HG03378 (cell line): ENCODE data around the gene DROSHA.
"Not testable (repeated sequence)": the region's sequence is repeated elsewhere in the genome, so short reads cannot be mapped to it uniquely, and the experiment has no call there.

Experiments
- ATAC-seq: cut with Tn5 transposase; IDR thresholded peaks from one replicate; pipeline ENCODE4 v1.9.1; 2021; ENCODE audit warnings: mild to moderate bottlenecking, moderate library complexity; ENCODE audit not compliant: unreplicated experiment

Gene DROSHA

DNA sequence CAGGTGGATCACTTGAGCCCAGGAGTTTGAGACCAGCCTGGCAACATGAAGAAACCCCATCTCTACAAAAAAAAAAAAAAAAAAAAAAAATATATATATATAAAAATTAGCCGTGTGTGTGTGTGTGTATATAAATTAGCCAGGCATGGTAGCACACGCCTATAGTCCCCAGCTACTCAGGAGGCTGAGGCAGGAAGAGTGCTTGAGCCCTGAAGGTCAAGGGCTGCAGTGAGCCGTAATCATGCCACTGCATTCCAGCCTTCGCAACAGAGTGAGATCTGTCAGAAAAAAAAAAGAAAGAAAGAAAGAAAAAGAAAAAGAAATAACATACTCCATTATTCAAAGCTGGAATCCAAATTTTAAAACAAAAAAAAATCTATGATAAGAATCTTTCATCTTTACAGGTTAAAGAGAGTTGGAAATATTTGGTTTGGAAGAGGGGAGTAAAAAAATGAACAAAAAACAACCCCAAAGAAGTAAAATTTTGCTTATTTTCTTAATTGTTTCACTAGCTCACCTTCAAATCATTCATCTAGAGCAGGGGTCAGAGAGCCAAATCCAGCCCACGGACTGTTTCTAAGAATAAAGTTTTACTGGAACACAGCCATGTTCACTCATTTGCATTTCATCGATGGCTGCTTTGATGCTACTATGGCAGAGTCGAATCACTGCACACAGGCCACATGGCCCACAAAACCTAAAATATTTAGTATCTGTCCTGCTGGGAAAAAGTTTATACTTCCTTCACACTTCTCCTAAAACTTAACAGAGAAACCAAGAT, 109.9 kb downstream of the DROSHA start:
- no peak for ATAC-seq

DNA sequence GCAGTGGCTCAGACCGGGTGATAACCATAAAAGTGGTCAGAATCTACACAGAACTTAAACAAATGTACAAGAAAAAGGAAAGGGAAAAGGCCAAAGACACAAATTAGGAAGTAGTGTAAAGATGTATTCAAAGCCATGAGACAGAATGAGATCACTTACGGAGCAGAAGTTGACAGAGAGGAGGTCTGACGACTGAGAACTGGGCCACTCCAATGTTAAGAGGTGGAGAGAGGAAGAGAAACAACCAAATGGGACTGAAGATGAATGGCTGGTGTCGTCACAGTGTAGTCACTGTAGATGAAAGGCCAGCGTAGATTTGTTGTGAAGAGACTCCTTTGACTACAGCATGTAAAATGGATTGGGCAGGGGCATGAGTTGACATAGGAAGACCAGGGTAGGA, 114.4 kb downstream of the DROSHA start:
- ATAC-seq = no peak

DNA sequence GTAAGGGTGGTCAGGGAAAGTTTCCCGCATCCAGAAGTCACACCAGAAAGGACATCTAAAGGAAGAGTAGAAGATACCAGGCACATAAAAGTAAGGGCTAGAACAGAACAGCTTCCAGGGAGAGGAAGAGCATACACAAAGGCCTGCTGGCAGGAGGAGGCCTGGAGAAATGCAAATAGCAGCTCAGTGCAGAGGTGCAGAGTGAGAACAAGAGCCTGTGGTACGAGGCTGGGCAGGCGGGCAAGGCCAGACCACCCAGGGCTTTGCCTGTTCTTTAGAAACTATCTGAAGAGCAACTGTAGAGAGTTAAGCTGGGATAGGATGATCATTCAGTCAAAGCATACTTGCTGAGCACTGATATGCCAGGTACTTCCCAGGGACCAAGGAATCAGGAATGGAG, 115.3 kb downstream of the DROSHA start:
- no peak for ATAC-seq

GRCh38 chr5:31415960-31416359, 115.9 kb downstream of the DROSHA start:
- ATAC-seq = no peak

DNA sequence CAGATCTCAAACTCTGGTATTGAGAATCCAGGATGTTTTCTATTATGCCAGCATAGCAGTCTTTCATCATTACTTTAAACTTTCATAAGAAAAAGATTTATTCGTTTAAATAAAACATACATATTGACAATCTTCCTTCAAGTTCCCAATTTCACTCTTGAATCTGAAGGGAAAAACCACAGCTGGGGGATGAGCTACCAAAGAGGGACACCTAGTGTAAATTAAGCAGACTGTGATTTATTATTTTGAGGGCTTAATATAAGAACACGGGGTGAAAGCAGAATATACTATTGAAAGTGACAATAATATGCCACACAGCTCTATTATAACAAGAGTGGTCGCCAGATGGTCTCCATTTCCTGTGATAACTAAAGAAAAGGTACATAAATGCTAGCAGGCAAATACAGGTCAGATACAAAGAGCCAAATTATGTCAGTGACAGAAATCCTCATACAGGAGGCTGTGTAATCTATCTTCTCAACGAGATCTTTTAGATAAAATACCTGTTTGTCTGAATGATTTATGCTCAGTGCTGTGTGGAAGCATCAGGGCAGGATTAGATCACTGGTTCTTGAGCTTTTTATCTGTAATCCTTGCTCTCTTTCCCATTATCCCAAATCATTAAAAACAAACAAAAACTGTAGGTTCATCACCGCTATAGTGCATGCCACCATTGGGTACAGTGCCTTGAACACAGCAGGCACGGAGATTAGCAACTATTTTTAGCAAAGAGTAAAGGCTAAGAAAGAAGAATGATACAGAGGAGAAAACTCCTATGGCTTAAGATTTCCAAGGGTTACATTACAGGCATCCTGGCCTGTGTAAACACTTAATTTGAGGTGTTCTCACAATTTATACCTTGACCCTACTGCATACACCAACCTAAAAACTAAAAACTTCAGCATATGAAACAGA, 116.6 kb downstream of the DROSHA start:
- ATAC-seq = no peak

- ATAC-seq = no peak
Observed at GRCh38 chr5:31413030-31413812, 118.7 kb downstream of the DROSHA start.

- no peak for ATAC-seq
Observed at GRCh38 chr5:31412324-31412723, 119.6 kb downstream of the DROSHA start.

GRCh38 chr5:31410089-31410488, 121.8 kb downstream of the DROSHA start:
- no peak for ATAC-seq

- no peak for ATAC-seq
Observed at GRCh38 chr5:31408814-31409213, 123.1 kb downstream of the DROSHA start.

- ATAC-seq = no peak
Observed at GRCh38 chr5:31407921-31408693, 123.8 kb downstream of the DROSHA start.

GRCh38 chr5:31404325-31404724, 127.6 kb downstream of the DROSHA start:
- no peak for ATAC-seq

- no peak for ATAC-seq
Observed at GRCh38 chr5:31401691-31402090, 130.2 kb downstream of the DROSHA start.

DNA sequence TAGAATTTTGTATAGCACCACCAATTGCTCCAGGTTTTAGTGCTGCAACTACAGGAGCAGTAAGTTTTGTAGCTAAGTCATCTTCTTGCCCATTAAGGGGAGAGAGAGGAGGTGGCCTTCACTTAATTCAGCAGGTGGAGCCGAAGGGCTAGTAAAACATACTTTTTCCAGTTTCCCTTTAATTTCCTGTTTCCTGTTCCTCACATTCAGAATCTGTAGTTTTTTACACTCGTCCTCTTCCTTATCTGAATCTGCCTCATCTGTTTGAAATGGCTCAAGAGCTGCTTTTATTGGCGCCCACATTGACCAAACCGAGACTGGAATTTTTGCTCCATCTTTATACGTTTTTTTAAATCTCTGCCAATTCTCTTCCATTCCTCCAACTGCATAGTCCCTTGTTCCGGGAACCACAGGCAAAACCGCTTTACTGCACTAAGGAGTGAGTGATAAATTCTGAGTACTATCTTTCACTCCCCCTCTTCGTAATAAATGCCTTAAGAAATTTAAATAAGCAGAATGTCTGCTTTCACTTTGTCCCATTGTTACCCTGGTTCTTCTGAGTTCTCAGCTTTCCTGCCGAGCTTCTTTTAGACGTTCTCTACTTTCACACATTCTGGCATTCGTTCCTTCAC, 133.9 kb downstream of the DROSHA start:
- no peak for ATAC-seq

DNA sequence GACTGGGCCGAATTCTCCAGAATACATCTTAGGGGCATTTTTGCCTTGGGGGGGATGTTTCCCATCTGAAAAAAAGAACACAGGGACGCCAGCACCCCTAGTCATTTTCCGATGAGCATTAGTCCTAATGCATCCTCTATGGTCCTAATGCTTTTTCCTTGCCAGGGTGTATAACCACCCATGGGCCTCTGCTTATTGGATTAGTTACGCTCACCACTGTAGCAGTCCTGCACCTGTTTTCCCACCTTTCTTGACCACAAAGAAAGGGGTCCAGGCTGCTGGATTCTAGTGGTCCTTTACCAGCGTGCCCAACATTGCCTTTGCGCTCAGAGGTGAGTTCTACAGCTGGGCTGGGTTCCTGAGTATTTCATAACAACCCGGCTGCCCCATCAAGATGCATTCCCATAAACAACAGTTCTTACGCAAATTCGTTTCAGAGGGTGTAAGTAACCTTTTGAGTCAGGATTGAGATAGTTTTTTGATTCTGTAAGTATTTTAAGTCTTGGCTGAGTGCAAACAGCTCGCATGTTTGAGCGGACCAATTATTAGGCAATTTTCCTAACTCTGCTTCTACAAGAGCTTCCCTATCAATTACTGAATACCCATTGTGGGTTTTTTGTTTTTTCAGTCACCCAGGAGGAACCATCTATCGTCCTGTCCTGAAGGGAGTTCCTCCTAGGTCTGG, 135.1 kb downstream of the DROSHA start:
- ATAC-seq = no peak

DNA sequence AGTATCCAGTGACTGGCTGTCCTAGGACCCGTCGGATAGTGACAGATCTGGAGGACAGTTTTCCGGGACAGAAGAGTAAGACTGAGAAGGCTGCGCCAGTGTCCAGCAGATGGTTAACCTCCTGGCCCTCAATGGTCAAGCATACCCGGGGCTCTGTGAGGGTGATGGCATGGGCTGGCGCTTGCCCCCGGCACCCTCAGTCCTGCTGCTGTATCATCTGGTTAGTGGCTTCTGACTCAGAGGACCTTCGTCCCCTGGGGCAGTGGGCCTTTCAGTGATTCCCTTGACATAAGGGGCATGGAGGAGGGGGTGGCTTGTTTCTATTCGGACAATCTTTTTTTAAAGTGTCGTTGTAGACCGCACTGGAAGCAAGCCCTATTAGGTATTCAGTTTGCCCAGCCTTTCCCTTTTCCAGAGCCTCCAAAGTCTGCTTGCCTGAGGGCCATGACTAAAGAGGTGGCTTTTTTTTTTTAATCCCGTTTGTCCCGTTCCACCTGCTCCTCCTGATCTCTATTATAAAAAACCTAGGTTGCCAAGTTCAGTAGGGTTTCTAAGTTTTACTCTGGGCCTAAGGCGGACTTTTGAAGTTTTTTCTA, 136.3 kb downstream of the DROSHA start:
- ATAC-seq = not testable (repeated sequence)

DNA sequence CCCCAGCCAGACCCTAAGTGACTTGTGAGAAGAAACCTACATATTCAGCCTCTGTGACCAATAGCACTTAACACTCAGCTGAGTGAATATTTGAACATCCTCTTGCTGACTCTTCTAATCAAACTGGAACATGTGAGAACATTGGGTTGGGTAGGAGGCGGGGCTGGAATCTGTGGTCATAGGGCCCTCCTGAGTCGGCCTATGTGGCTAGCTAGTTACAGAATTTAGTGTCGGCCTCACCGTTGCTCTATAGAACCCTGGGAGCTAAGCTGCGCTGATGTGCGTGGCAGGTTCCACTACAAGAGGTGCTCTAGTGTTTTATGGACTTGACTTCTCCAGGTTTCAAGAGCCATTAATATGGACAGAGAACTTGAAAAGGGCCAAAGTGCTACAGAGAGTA, 138.8 kb downstream of the DROSHA start:
- ATAC-seq = no peak

DNA sequence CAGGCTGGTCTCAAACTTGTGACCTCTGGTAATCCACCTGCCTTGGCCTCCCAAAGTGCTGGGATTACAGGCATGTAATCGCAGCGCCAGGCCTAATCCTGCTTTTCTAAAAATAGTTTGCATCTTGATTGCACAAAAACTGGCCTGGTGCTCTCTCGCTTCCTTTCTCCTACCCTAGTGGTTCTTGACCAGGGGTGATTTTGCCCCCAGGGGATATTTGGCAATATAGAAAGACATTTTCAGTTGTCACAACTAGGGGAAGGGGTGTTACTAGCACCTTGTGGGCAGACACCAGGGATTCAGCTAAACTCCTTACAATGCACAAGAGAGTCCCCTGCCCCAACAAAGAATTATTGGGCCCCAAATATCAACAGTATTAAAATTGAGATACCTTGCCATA, 139.8 kb downstream of the DROSHA start:
- ATAC-seq = no peak

GRCh38 chr5:31390256-31390655, 141.6 kb downstream of the DROSHA start:
- ATAC-seq = no peak
